GM18505 (cell line): ENCODE measurements around the gene CEACAM16.

Source experiments
- ATAC-seq: cut with Tn5 transposase; IDR thresholded peaks from one replicate; pipeline ENCODE4 v1.9.1; 2021; ENCODE audit not compliant: unreplicated experiment
- POLR2A ChIP-seq: IDR thresholded peaks from 4 replicates; pipeline ENCODE4 v1.6.1; 2011; ENCODE audit warnings: borderline replicate concordance; ENCODE audit not compliant: insufficient read depth, insufficient read length; ENCODE audit errors: extremely low read depth

Gene CEACAM16, protein sequence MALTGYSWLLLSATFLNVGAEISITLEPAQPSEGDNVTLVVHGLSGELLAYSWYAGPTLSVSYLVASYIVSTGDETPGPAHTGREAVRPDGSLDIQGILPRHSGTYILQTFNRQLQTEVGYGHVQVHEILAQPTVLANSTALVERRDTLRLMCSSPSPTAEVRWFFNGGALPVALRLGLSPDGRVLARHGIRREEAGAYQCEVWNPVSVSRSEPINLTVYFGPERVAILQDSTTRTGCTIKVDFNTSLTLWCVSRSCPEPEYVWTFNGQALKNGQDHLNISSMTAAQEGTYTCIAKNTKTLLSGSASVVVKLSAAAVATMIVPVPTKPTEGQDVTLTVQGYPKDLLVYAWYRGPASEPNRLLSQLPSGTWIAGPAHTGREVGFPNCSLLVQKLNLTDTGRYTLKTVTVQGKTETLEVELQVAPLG

DNA sequence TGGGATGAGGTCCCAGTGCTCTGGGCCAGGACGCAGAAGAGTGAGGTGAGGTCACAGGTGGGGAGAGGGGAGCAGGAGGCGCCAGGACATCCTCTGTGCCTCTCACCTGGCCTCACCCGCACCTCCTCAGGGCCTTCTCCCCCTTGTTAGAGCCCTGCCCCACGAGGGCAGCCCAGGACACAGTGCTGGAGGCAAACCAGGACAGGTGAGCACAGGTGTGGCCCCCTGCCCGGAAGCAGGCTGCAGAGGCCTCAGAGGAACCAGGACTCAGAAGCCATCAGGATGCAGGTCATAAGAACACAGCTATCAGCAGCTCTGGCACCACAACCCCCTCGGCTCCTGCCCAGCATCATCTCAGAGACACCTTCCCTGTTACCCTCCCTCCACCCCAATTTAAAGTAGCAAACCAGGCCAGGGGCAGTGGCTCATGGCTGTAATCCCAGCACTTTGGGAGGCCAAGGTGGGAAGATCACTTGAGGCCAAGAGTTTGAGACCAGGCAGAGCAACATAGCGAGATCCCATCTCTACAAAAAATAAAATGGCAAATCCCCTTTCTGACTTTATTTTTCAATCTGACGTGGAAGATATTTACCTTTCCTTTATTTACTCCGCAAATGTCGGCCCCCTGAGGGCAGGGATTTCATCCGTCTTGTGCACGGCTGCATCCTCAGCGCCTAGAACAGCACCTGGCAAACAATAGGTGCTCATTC, at the start of gene CEACAM16:
Gene CEACAM16, plus strand, starts transcription at position 660 of the 710 bp plus-strand sequence. CDS start 2,306 bp downstream, outside the sequence.
- TF ChIP-seq POLR2A, result no peak
- no peak for ATAC-seq

DNA sequence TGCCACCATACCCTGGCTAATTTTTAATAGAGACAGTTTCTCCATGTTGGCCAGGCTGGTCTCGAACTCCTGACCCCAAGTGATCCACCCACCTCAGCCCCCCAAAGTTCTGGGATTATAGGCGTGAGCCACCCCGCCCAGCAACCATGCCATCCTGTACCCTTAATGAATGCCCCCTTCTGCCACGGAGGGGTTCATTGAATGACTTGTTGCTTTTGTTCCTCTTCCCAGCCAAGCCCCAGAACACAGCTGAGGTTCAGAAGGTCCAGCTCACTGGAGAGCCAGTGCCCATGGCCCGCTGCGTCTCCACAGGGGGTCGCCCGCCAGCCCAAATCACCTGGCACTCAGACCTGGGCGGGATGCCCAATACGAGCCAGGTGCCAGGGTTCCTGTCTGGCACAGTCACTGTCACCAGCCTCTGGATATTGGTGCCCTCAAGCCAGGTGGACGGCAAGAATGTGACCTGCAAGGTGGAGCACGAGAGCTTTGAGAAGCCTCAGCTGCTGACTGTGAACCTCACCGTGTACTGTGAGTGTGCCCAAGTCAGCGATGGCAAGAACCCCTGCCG, 49.3 kb upstream of the CEACAM16 start:
- TF ChIP-seq POLR2A, result no peak
- no peak for ATAC-seq

DNA sequence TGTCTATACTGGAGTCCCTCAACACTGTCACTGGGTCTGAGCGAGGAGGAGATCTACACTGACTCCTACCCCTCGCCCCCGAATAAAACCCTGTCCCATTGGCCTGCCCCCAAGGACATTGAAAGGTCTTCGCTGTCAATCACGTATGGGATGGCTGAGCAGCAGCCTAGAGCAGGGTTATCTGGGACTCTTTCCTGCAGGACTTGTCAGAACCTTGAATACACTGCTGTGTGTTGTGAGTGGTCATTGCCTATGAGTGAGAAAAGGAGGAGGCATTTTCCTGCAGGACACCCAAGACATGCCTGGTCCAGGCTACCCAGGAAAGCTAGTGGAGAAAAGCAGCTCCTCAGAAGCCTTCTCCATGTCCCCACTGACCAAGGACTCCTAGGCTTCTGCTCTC, 45.6 kb upstream of the CEACAM16 start:
- ATAC-seq, result no peak
- no peak for TF ChIP-seq POLR2A

DNA sequence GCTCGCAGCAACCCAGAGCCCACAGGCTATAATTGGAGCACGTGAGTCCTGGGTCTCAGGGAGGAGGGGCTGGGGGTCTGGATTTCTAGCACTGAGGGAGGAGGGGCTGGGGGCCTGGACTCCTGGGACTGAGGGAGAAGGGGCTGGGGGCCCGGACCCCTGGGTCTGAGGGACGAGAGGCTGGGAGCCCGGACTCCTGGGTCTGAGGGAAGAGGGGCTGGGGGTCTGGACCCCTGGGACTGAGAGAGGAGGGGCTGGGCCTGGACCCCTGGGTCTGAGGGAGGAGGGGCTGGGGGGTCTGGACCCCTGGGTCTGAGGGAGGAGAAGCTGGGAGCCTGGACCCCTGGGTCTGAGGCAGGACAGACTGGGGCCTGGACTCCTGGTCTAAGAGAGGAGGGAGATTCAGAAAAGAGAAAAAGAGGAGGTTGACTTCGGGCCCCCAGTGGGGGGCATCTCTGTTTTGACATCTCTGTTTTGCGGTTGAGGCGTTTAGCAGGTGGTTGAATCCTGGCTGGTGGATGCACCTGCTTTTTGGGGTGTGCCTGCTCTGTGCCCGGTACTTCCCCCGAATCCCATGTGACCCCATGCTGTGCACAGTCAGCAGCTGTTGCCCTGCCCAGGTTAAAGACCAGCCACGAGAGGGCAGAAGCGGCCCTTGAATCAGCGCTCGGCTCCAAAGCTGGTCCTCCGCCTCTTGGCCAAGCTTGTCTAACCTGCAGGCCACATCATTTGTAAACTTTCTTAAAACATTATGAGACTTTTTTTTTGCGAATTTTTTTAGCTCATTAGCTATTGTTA, 44.8 kb upstream of the CEACAM16 start:
- no peak for TF ChIP-seq POLR2A
- peak; percentile 89 for ATAC-seq

DNA sequence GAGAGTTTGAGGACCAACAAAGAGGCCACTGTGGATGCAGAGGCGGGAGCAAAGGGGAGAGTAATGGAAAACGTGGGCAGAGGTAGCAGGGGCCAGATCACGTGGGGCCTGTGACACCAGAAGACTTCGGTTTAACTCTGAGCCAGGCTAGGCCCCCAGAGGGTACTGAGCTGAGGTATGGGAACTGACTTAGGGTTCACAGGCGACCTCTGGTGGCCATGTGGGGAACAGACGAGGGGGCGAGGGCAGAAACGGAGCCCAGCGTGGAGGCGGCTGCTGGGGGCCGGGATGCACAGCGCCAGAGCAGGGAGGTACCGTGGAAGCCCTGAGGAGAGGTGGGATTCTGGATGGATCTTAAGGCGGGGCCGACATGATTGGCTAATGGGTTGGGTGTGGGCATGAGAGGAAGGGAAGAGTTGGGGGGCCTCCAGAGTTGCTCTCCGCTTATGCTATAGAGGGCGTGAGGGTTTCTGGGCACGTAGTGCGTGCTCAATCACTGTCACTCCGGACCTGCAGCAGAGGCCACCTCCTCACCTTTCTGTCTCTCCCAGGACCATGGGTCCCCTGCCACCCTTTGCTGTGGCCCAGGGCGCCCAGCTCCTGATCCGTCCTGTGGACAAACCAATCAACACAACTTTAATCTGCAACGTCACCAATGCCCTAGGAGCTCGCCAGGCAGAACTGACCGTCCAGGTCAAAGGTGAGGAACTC, 41.6 kb upstream of the CEACAM16 start:
- TF ChIP-seq POLR2A, result no peak
- peak; percentile 59 for ATAC-seq

DNA sequence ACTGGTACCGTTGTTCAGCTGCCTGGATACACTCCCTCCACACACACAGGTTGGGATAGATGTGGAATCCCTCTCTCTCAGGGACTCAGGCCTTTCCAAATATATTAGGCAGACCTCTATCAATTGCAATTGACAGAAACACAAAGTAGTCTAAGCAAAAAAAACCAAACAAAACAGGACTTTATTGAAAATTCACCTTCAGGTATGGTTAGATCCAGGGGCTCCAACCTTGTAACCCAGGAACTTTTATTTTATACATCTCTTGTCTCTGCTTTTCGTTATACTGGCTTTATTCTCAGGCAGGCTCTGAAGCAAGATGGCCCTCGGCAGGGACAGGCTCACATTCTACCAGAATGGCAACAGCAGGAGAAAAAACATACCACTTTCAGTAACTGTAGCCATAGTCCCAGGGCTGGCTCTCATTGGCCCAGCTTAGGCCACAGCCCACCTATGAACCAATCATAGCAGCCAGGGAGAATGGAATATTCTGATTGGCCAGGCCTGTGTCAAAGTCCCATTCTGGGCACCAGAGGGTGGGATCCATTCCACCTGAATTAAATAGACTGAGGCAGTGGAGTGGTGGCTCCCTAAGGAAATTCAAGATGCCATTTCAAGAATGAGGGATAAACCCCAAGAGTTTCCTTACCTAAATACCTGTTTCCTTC, 40.8 kb upstream of the CEACAM16 start:
- ATAC-seq, result no peak
- TF ChIP-seq POLR2A, result no peak

DNA sequence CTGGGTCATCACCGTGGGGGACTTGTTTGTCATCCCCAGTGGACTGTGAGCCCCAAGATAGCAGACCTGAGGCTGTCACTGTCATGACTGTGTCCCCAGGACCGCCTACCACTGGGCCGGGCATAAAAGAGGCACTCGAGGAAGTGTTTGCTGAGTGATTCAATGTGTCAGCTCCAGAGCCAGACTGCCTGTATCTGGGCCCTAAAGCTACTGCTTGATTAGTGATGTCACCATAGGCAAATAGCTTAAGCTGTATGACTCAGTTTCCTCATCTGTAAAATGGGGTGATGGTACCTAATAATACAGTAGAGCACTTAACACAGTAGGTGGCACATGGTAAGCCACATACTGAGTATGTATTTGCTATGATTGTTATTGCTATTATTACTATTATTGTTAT, 38.9 kb upstream of the CEACAM16 start:
- TF ChIP-seq POLR2A, result no peak
- no peak for ATAC-seq

DNA sequence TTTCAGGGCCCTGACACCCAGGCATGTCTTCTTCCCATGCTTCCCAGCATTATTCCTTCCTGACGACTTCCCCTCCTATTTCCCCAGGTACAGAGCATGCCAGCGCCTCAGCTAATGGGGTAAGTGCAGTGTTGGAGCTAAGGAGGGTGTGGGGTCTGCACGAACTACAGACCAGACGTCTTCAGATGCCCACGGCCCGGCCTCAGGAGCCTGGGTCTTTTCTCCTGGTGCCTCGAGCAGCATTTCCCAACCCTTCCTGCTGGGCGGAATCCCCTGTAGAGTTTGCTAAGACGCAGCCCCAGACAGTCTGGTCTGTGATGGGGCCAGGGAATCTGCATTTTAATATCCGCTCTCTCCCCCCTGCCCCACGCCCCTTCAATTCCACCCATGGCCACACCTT, 37.7 kb upstream of the CEACAM16 start:
- TF ChIP-seq POLR2A, result no peak
- no peak for ATAC-seq

DNA sequence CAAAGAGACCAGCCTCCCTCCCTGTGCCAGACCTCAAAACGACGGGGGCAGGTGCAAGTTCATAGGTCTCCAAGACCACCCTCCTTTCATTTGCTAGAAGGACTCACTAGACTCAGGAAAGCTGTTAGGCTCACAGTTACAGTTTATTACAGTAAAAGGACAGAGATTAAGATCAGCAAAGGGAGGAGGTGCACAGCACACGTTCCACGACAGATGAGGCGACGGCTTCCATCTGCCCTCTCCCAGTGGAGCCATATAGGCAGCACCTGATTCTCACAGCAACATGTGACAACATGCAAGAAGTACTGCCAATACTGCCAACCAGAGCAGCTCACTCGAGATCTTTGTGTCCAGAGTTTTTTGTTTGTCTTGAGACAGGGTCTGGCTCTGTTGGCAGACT, 37.0 kb upstream of the CEACAM16 start:
- ATAC-seq, result no peak

DNA sequence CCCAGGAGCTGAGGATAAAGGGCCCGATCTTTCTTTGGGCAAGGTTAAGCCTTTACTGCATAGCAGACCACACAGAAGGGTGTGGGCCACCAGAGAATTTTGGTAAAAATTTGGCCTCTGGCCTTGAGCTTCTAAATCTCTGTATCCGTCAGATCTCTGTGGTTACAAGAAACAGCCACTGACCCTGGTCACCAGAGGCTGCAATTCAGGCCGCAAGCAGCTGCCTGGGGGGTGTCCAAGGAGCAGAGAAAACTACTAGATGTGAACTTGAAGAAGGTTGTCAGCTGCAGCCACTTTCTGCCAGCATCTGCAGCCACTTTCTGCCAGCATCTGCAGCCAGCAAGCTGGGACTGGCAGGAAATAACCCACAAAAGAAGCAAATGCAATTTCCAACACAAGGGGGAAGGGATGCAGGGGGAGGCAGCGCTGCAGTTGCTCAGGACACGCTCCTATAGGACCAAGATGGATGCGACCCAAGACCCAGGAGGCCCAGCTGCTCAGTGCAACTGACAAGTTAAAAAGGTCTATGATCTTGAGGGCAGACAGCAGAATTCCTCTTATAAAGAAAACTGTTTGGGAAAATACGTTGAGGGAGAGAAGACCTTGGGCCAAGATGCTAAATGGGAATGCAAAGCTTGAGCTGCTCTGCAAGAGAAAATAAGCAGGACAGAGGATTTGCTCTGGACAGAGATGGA, 36.1 kb upstream of the CEACAM16 start:
- ATAC-seq, result no peak
- TF ChIP-seq POLR2A, result no peak

More for the DNA sequence above, 37.0 kb upstream of the CEACAM16 start:
- no peak for TF ChIP-seq POLR2A

DNA sequence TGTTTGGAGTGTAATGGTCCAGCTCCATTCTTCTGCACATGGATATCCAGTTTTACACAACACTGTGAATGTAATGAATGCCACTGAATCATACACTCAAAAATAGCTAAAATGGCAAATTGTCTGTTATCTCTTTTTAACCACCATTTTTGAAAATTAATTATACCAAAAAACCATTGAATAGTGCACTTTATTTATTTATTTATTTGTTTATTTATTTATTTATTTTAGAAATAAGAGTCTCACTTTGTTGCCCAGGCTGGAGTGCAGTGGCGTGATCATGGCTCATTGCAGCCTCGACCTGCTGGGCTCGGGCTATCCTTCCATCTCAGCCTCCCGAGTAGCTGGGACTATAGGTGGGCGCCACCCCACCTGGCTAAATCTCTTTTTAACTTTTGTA, 35.0 kb upstream of the CEACAM16 start:
- ATAC-seq, result no peak
- no peak for TF ChIP-seq POLR2A

DNA sequence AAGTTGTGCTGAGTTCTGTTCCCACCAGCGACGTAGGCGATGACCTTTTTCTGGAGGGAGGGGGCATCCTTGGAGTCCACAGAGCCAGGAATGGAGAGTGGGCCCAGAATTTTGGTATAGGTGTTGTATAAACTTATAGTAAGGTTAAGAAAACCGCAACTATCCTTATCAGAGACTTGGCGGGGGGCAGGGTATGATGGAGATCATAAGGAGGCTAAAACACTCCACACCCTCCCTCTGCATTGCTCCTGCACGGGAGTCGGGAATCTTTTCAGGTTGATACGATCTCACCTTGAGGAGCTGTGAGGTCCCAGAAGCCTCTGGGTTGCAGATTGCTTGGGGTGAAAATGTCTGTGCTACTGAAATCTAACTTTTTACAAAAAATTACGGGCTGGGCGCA, 34.0 kb upstream of the CEACAM16 start:
- no peak for TF ChIP-seq POLR2A
- ATAC-seq, result no peak

DNA sequence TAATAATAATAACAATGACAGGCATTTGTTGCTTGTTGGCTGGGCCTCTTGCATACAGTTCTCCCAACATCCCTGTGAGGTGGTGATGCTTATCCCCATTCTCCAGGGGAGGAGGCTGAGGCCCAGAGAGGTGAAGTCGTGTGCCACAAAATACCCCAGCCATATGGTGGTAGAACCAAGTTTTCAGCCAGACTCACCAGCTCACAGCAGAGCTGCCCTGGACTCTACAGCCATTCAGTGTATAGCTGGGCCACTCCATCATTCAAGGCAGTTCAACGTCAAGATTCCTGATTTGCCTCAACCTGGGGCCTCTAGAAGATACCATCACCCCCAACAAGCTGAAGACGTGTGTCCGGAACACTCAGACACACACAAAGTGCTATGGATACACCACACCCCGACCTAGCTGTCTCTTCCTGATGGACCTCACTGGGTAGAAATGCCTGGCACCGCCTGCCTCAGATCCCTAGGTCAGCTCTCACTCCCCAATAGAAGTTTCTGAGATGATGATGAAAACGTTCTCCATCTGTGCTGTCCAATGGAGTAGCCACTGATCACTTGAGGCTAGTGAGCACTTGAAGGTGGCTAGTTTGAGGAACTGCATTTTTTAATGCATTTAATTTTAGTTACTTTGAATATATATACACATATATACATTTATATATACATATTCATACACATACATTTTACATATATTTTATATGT, 31.9 kb upstream of the CEACAM16 start:
- no peak for ATAC-seq
- no peak for TF ChIP-seq POLR2A
